RCC 7860 (cell line): ENCODE results near the gene TNRC6A.
"Not testable (repeated sequence)": the region's sequence is repeated elsewhere in the genome, so short reads cannot be mapped to it uniquely, and the experiment has no call there.

Experiments
- DNase-seq: peaks from one replicate; pipeline ENCODE4 v3.0.0-alpha.2; 2015; ENCODE audit warnings: low spot score
- FAIRE-seq: peaks from 2 replicates; lab custom pipeline; 2012; peaks lifted over from hg19 to GRCh38; lab: Jason Lieb, UNC

The TNRC6A gene

DNA sequence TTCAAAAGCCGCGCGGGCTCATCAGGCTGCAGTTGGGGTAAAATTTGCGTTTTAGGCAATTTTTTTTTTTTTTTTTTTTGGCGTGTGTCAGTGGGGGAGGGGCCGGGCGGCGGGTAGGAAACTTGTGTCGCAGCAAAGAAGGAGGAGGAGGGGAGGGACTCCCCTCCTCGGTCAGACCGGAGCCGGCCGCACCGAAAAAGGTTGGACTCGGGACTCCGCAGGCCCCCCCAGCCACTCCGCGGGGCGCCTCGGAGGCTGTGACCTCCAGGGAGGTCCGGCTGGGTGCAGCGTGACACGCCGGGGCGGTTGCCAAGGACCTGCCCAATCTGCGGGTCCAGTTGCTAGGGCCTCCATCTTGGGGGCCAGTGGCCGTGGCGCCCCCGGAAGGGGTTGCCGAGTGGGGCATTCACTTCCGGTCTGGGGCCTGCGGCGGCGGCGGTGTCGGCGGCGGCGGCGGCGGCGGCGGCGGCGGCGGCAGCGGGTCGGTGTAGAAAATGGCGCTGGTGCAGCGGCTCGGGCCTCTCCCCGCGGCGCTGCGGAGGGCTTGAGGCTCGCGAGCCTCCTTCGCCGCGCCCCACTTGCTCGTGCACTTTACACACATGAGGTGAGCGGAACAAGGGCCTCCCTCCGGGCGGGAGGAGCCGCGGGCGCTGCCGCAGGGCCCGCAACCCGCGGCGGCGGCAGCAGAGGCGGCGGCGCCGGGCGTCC, at the start of gene TNRC6A:
Gene TNRC6A, plus strand, starts transcription at position 409 of the 708 bp plus-strand sequence. Its CDS starts 191 bp downstream, at position 600.
- FAIRE-seq, result no peak
- peak; percentile 72 for DNase-seq

DNA sequence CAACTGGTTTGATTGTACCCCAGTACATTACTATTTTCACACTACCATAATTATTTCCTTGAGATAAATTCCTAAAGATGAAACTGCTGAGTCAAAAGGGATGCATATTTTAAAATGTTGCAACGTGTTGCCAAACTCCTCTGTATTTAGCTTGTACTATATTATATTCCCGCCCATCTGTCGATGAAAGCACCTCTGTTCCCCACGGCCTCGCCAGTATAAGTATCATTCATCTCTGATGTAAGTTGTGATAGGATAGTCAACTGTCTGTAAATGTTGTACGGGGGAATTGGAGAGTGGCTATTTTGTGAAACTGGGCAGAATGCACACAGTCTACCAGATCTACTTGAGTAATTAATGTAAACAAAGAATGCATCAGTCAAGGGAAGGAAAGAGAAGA, 47.7 kb upstream of the TNRC6A start:
- DNase-seq (no peak), FAIRE-seq (no peak)

DNA sequence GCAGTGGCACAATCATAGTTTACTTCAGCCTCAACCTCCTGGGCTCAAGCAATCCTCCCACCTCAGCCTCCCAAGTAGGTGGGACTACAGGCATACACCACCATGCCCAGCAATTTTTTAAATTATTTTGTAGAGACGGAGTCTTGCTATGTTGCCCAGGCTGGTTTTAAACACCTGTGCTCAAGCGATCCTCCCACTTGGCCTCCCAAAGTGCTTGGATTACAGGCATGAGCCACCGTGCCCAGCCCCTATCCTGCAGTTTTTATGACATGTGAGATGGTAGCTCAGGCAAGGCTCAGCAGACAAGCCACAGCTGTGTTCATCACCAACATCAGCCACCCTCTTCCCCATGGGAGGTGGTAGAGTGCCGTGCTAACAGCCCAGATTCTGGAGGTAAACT, 46.2 kb upstream of the TNRC6A start:
- FAIRE-seq (no peak), DNase-seq (no peak)

DNA sequence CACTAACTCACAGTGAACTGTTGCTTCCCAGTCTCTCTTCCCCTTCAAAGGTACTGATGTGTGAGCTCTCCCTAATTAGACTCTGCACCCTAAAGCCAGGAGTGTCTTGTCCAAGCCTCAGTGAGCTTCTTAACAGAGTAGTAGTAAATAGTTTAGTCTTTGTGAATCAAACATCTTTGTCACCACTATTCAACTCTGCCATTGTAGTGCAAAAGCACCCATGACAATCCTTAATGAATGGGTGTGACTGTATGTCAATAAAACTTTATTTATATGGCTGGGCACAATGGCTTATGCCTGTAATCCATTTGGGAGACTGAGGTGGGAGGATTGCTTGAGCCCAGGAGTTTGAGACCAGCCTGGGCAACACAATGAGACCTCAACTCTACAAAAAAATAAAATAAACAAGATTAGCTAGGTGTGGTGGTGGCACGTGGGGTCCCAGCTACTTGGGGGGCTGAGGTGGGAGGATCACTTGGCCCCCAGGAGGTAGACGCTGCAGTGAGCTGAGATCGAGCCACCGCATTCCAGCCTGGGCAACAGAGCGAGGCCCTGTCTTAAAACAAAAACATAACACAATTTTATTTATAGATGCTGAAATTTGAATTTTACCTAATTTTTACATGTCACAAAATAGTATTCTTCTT, 45.5 kb upstream of the TNRC6A start:
- FAIRE-seq (no peak), DNase-seq (no peak)

DNA sequence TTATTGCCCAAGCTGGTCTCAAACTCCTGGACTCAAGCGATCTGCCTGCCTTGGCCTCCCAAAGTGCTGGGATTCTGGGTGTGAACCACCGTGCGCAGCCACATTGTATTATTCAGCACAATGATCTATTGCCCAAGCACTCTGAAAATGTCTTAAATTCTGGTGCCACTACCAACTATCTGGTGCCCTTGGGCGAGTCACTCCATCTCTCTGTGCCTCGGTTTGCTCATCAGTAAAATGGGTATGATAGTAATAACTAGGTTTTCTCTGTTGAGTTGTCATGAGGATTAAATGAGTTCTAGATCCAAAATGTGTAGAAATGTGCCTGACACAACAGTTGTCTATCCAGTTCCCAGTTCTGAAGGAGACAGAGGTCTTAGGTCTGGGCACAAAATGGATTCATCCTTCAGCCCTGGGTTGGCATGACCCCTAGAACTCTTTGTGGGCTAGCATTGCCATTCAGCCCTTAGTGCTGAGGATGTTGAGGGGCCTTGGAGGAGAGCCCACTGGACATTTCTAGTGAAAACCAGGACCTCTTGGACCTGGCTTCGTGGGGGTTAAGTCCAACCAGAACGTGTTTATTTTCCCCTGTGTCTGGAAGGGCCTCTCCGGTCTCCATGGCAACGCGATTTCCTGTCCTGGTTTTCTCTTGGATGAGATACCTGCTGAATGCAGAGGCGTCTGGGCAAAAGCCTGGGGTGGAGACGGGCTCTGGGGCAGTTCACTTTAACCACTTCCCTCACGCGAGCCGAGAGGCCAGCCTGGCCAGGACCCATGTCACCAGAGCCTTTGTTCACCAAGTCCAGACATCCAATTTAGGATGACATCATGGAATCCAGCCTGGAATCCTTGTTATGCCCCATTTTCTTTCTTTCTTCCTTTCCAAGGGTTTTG, 43.7 kb upstream of the TNRC6A start:
- DNase-seq (peak; percentile 56), FAIRE-seq (no peak)

DNA sequence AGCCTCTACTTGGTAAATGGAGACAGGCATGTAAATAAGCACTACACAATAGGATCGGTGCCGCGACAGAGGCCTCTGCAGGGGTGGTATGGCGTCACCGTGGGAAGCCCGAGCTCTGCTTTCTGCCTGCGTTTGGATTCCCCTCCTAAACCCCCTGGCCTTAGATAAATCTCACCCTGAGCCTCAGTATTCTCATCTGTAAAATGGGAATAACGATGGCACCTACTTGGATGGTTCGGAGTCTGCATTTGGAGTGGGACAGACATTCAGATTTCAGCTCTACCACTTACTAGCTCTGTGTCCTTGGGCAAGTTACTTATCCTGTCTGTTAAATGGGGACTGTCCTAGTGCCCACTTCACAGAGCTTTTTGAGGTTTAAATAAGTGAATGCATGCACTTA, 42.8 kb upstream of the TNRC6A start:
- DNase-seq (no peak), FAIRE-seq (no peak)

DNA sequence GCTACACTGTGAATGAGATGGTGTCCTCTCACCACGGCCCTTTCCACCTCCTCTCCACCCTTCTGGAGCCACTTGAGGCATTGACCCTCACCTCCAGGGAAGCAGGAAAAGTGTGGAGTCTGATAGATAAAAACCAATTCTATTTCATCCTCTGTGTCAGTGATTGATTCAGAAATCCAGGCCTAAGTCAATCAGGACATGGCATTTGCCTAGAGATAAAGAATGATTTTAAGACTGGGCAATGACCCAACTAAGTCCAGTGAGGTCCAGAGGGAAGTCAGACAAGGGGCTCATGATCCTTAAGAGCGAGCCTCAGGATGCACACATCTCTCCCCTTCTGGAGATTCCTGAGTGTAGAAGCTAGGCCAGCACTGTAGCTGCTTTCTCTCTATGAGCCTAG, 41.1 kb upstream of the TNRC6A start:
- no peak for FAIRE-seq
- no peak for DNase-seq

DNA sequence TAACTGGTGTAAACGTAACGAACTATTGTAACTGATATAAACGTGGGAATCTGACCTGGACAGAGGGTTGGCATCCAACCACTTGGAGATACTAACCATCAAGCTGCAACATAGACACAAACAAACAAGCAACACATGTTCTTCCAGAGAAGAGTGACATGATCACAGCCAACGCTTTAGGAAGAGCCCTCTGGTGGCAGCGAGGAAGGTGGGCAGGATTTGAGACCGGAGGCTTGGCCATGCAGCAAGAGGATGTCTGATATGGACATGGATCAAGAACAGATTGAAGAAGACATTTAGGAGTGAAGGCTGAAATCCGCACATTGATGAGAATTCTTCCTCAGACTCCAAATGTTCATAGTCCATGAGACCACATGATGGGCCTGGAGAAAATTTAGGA, 40.3 kb upstream of the TNRC6A start:
- no peak for FAIRE-seq
- DNase-seq, result no peak

DNA sequence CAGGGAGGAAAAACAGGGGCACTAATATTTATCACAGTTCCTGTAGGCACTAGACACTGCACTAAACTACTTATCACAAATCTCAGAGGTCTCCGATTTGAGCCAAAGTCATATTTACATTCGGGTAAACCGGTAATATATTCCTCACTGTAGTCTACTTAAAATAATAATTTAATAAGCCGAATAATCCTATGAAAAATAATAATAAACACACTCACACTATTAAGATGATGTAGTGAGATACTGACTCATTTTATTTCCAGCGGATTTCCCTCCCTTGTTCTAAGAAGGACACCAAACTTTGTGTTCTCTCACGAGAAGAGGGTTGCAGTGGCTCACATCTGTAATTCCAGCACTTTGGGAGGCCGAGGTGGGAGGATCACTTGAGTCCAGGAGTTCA, 36.6 kb upstream of the TNRC6A start:
- DNase-seq, result no peak
- no peak for FAIRE-seq

DNA sequence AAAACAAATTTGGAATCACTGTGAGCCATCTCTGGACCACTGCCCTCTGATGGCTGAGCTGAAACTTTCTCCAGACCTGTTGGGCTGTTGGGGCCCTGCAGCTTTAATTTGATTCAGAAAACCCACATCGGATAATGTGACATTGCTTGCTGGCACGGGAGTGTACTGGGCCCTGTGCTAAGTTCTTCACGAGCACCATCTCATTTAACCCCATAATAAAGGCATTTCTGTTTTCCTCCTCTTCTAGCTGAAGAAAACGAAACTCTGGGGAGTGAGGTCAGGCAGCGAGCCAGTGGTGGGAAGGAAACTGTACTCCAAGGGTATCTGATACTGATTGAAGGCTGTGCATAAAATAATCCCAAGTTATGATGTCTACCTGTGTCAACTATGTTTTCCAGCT, 34.5 kb upstream of the TNRC6A start:
- no peak for DNase-seq
- no peak for FAIRE-seq

DNA sequence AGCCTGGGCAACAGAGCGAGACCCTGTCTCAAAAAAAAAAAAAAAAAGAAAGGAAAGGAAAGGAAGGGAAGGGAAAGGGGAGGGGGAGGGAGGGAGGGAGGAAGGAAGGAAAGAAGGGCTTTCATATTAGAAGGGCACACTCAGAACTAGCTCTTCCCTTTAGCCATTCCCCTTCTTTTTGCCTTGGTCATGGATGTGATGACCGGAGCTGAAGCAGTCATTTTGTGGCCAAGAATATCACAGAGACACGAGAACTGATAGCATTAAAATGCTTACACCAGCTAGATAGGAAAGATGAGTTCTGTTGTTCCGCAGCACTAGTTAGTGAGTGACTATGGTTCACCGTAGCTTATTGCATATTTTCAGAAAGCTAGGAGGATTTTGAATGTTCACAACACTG, 32.8 kb upstream of the TNRC6A start:
- no peak for FAIRE-seq
- DNase-seq, result no peak

DNA sequence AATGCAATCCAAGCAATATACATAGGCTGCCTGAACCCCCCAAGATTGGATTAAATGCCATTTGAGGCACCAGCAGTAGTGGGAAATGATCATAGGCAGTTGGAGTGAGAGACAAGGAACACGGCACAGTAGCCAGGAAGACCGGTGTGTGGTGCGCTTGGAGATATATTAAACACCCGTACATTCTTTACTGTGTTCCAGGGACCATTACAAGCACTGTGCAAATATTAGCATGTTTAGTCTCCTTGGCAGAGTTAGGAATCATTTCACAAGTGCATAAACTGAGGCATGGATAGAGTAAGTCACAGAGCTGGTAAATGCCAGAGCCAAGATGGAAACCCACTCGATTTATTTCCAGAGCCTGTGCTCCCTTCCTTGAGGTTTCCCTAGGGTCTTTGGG, 31.1 kb upstream of the TNRC6A start:
- FAIRE-seq, result no peak
- DNase-seq, result no peak

DNA sequence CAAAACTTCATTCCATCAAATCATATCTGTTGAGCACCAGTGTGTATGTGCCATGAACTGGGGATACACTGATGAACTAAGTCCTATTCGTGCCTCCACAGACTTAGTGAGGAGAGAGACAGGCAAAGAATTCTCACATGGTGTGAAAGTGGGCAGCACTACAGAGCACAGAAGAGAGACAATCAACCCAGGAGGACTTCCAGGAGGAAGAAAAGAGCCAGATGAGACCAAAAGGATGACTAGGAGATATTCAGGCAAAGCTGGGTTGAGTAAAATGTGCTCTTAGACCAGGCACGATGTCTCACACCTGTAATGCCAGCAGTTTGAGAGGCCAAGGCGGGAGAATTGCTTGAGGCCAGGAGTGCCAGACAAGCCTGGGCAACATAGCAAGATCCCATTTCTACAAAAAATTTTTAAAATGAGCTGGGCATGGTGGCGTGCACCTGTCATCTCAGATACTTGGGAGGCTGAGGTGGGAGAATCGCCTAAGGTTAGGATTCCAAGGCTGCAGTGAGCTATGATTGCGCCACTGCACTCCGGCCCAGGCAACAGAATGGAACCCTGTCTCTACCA, 30.2 kb upstream of the TNRC6A start:
- no peak for FAIRE-seq
- DNase-seq, result no peak

DNA sequence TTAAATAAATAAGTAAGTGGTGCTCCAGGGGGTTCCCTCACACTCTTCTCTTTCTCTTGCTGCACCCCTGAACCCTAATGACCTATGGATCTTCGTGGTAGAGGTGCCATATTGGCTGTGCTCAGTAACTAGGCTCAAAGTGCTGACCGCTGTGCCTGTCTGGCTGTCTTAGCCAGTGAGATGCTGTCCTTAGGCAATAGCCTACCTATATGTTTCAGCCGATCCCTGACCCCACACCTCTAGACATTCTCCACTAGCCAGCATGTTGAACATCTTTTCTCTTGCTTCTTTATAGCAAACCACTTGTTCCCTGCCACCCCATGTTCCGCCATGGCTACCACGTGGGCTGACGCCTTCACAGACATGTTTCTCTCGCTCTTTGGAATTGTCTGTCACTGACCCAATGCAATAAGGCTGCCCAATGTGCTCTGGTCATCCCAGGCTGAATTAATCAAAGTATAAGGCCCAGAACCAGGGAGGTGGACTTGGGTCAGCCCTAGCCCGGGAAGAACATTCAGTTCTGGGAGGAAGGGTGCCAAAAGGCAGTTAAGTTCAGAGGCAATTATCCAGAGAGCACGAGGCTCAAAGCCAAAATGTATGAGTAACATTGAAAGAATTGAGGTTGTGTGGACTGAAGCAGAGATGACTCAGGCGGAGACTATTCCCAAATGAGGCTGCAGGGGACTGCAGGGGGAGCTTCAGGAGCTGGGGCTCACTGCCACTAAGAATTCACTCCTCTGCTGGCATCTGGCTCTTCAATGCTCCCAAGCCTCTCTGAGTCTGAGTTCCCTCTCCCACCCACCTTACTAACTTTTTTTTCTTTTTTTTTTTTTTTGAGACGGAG, 28.7 kb upstream of the TNRC6A start:
- peak; percentile 98 for DNase-seq
- peak; percentile 94 for FAIRE-seq

DNA sequence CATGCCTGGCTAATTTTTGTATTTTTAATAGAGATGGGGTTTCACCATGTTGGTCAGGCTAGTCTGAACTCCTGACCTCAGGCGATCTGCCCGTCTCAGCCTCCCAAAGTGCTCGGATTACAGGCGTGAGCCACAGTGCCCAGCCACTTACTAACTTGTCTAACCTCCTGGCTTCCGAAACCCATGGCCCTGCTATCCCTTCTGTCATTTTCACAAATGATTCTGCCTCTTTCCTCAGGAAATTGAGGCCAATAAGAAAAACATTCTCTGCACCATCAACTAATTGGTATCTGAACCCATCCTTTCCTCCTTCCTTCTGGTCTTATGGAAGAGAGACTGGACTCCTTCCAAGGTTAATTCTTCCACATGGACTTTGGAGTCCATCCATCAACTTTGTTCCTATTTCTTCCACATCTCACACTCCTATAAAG, 27.9 kb upstream of the TNRC6A start:
- no peak for DNase-seq
- FAIRE-seq, result no peak

DNA sequence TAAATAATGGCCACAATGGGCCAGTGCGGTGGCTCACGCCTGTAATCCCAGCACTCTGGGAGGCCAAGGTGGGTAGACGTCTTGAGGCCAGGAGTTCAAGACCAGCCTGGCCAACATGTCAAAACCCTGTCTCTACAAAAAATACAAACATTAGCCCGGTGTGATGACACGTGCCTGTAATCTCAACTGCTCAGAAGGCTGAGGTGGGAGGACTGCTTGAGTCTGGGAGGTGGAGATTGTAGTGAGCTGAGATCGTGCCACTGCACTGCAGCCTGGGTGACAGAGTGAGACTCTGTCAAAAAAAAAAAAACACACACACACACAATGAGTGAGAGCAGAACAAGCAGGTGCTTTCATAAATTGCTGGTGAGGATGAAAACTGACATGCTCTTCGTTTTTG, 21.7 kb upstream of the TNRC6A start:
- not testable (repeated sequence) for FAIRE-seq, DNase-seq

DNA sequence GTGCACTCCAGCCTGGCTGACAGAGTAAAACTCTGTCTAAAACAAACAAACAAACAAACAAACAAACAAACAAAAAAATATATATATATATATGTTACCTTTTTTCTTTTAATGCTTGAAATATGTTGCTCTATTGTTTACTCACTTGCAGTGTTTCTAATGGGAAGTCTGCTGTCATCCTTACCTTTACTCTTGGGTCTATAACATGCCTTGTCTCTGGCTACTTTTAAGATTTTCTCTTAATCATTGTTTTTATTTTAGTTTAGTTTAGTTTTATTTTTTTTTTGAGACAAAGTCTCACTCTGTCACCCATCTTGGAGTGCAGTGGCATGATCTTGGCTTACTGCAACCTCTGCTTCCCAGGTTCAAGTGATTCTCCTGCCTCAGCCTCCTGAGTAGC, 16.1 kb upstream of the TNRC6A start:
- FAIRE-seq (no peak), DNase-seq (no peak)

DNA sequence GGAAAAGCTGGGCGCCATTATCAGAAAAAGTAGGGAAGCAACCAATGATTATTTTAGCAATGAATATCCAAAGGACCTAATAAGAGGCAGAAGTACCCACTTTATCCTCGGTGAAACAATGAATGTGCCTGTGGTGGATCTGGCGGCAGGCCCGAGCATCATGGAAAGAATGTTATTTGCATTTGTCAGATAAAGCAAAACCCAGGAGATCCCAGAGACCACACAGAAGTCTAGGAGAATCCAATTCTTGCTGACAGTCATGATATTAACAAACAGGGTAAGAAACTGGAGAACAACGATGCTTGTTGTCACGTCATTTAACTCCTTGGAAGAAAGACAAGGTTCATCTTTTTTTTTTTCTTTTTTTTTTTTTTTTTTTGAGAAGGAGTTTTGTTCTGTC, 12.0 kb upstream of the TNRC6A start:
- no peak for FAIRE-seq
- no peak for DNase-seq

DNA sequence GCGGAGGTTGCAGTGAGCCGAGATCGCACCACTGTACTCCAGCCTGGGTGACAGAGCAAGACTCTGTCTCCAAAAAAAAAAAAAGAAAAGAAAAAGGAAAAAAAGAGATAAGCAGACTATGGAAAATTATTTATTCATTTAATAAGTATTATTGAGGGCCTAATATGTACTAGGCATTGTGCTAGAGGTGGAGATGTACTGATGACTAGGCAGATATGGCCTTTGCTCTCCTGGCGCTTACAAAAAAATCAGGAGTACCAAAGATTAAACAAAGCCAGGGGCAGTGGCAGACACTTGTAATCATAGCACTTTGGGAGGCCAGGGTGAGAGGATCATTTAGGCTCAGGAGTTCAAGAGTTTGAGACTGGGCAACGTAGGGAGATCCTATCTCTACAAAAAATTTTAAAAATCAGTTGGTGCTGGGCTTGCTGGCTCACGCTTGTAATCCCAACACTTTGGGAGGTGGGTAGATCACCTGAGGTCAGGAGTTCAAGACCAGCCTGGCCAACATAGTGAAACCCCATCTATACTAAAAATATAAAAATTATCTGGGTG, 10.4 kb upstream of the TNRC6A start:
- DNase-seq, result no peak
- FAIRE-seq, result no peak

DNA sequence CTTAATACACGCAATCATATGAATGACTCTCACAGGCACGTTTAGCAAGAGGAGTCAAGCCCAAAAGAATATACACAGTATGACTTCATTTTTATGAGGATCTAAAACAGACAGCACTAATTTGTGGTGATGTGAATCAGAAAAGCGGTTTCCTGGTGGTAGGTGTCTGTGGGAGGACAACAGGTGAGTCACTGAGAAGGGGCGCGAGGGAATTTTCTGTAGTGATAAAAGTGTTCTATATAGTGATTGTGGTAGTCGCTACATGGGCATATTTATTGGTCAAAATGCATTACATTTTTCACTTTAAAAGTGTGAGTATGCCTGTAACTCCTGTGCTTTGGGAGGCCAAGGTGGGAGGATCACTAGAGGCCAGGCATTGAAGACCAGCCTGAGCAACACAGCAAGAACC, 7.6 kb upstream of the TNRC6A start:
- FAIRE-seq (peak; percentile 88), DNase-seq (peak; percentile 89)
